HG03103 (cell line): ENCODE results near the gene FOXP3.

ENCODE experiments used
- ATAC-seq: cut with Tn5 transposase; IDR thresholded peaks from one replicate; pipeline ENCODE4 v1.9.1; 2021; ENCODE audit warnings: low read depth; ENCODE audit not compliant: unreplicated experiment

The FOXP3 gene

DNA sequence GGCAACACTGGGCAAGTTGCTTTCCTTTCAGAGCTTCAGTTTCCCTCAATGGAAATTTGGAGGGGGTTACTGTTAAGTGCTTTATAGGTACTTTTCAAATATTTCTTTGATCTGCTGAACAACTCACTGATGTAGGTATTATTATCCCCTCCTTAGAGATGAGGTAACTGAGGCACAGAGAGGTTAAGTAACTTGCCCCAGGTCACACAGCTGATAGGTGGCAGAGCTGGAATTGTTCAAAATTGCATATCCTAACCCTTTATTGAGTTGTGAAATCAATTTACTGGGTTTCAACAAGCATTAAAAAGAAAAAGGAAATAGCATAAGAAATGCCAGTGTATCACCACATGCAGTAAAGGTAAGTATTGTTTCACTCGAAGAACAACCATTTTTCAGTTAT is 11.7 kb upstream of the FOXP3 start:
- ATAC-seq, result no peak

DNA sequence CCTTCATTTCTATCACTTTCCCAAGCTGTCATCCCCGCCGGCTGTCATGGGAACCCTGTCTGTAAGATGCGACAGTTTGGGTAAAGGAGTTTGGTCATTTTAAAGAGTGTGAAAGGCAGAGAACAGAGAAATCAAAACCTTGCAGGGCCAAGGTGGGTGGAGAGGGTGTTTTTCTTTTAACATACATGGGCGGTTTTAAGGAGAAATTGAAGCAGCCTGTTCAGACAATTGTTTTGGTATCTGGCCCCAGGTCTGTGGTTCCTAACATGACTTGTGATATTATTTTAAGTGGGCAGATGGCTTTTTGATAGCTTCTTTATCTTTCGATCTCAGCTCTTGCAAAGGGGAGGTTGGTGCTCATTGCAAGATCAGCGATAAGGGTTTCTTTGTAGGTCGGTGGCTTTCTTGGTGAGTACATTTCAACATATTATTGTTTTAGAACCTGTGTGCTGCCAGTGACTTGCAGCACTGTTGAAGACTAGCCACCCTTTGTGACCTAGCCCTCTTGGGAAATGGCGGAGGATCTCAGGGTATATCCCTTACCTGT is 8.7 kb upstream of the FOXP3 start:
- ATAC-seq, result no peak

DNA sequence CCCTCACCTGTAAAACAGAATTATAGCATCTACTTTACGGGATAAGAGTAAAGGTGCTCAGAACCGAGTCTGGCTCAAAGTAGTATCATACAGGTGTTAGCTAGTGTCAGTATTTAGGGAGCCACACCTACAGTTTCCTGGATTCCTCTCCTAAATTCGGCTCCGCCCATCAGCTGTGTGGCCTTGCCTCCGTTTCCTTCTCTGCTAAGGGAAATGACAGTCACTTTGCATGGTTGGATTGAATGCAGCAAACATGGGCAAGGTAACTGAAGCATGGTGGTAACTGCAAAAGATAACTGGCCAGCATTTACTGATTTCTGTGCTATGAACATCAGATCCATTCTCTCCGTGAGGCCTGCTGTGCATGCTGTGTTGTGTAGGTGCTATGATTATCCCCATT is 7.9 kb upstream of the FOXP3 start:
- no peak for ATAC-seq

DNA sequence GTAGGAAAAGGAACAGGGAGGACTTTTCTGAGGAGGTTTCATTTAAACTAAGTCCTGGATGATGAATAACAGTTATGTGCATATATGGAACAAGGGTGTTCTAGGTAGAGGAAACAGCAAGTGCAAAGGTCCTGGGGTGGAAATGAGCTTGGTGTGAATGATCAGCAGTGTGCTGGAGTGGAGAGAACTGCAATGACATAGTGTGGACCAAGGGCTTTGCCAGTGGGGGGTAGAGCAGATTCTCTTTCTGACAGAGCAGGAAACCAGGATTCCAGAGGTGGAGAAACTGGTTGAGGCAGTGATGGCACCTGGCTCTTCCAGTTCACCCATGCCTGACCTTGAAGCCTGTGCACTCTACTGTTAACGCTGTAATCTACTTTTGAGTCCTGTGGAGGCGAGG is 6.8 kb upstream of the FOXP3 start:
- ATAC-seq, result no peak

DNA sequence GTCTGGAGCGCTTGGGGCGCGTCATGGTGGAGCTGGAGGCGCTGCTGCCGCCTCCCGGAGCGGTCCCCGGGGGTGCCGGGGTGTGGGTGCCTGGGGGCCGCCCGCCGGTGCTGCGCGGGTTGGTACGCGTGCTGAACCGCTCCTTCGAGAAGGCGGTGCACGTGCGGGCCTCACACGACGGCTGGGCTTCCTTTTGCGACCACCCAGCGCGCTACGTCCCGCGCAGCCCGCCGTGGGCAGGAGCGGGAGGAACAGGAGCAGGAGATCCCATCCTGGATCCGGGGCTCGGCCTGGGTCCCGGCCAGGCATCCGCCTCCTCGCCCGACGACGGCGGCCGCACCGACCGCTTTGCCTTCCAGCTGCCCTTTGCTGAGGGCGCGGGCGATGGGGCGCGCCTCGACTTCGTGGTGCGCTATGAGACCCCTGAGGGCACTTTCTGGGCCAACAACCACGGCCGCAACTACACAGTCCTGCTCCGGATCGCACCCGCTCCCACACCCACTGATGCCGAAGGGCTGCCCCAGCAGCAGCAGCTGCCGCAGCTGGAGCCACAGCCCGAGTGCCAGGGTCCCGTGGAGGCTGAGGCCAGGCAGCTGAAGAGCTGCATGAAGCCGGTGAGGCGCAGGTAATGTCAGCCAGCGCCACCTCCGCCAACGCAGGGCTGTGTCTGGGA is 5.9 kb upstream of the FOXP3 start:
- ATAC-seq, result no peak

DNA sequence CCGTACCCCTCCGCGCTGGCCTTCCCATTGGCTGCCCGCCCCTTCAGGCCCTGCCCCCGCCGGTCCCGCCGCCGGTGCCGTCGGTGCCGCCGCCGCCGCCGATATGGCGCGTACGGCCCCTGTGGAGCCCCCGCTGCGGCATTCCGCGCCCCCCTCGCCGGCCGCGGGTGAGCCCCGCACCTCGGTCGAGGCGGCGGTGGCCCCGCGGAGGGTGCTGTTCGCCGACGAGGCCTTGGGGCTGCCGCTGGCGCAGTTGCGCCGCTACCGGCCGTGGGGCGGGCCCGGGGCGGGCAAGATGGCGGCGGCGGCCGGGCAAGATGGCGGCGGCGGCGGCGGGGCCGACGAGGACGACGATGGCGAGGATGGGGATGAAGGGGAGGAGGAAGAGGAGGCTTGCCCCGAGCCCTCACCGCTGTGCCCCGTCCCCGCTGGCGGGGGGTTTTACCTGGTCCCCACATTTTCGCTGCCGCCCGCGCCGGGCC is 5.3 kb upstream of the FOXP3 start, which contains the start of gene PPP1R3F:
TSS of gene PPP1R3F (plus strand) at position 27 of the 482 bp plus-strand sequence. CDS start at position 104, 77 bp downstream.
- peak; percentile 15 for ATAC-seq

DNA sequence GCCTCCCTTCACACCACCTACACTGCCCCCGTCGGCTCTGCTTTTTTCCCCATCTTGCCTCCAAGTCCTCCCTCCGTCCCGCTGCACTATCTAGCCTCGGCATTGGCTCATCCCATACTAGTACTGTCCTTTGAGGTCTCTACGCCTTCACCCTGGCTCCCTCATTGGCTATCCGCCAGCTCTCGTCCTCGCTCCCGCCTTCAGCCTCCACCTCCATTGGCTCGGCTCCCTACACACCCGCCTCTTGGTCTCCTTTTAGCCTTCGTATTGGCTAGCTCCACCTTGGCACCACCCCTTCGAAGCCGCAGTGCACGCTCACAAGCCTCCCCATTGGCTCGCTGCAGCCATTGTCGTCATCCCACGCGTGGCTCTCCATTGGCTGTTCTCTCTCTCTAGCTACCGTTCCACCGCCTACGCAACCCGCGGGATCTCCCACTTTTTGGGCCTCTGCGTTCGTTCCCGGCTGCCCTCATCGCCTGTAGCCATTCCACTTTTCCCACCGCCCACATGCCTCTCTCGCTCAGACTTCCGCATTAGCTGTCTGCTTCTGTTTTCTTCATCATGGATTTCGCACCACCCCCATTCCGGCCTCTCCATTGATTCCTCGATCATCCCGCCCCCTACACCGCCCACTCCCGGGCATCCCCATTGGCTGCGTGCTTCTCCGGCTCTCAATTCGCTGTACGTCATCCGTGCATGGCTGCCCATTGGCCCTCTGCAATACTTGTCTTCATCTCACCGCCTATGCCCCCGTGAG is 4.7 kb upstream of the FOXP3 start:
- peak; percentile 81 for ATAC-seq

DNA sequence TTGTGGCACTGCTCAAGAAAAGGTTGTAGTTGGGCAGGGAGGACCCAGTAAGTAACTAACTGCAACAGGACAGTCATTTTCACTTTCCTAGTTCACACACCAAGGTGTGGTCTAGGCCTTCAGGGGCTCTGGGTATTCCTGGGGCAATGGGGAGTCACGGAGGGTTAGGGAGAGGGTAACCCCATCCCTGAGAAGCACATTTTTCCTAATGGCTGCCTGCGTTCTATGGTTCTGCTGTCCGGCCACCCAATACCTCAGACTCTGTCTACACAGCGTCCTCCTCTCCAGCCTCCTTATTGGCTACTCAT is 4.1 kb upstream of the FOXP3 start:
- no peak for ATAC-seq

DNA sequence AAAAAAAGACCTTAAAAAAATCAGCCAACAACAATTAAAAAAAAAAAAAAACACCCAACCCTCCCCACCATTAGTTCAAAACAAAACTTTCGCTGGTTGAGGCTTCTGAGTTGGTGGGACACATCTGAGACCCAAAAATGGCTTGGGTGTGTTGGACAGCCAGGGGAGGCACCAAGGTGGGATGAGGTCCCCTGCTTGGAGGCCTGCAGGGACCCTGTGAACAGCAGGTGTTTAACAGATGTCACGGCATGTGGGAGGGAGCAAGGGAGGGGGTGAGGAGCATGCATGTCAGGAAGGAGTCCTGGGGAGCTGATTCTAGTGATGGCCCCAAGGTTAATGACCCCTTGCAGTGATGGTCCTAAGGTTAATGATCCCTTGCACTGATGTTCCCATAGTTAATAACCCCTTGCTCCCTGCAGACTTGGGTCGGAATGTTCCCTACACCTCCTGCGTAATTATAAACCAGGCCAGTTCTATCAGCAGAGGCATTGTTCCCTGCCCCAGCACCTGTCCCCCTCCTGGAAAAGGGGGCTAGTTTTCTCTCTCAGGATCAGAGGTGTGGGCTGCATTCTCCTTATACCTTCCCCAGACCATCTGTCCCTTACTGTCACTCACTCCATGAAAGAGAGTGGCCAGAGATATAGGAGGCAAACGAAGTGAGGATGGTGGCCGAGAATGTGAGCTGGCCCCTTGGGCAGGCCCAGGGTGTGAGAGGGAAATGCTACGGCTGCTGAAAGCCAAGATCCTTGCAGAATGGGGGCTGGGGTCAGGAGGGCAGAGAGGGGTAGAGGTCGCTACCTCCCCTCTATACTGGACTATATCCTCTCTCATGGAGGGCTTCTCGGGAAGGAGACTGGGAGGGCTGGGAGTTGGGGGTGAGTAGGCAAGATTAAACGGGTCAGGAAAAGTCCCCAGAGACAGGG is 2.3 kb upstream of the FOXP3 start:
- no peak for ATAC-seq

DNA sequence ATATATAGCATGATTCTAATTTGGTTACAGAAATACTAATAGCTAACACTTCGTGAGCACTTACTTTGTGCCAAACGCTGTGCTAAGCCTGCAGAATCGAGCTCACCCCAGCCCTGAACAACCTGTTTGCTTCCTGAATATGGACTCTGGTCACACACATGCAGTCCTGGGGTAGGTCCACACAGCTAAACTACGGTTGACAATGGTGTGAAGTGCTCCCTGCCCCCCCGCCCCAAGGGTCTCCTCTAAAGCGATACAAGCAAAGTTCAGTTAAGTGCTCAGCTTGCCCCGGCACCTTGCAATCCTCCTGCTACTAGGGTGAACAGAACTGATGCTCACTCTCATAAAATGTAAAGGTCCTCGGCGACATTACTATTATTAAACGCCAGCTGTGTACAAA is 879 bp downstream of the FOXP3 start:
- no peak for ATAC-seq

DNA sequence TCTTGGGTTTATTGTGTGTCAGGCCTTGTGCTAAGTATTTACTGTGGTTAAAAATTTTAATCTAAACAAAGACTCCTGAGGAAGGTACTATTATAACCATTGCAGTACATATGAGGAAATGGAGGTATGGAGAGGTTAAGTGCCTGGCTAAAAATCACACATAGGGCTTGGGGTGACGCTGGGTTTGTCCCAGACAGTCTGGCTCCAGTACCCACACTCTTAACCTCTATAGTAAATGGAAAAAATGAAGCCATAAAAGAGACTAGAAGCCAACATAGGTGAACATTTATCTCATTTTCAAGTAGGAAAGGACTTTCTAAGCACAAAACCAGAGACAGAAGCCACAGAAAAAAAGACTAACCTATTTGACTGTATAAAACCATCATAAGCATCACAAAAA is 1.9 kb downstream of the FOXP3 start:
- no peak for ATAC-seq

DNA sequence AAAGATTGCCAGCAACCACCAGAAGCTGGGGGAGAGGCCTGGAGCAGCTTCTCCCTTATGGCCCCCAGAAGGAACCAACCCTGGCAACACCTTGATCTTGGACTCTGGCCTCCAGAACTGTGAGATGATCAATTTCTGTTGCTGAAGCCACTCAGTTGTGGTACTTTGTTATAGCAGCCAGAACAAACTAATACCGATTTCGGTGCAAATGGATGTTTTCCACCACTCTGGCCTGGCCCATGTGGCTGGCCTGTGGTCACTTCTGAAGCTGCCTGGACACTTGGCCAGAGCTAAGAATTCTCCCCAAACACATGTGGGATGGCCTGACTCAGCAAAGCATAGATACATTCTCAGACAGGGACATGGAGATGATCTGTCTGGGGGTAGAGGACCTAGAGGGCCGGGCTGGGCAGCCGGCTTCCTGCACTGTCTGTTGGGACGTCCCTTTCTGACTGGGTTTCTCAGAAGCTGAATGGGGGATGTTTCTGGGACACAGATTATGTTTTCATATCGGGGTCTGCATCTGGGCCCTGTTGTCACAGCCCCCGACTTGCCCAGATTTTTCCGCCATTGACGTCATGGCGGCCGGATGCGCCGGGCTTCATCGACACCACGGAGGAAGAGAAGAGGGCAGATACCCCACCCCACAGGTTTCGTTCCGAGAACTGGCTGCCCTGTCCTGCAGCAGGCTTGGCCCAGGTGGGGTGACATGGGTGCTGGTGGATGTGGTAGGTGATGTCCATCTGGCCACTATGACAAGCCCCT is 4.1 kb downstream of the FOXP3 start:
- no peak for ATAC-seq

DNA sequence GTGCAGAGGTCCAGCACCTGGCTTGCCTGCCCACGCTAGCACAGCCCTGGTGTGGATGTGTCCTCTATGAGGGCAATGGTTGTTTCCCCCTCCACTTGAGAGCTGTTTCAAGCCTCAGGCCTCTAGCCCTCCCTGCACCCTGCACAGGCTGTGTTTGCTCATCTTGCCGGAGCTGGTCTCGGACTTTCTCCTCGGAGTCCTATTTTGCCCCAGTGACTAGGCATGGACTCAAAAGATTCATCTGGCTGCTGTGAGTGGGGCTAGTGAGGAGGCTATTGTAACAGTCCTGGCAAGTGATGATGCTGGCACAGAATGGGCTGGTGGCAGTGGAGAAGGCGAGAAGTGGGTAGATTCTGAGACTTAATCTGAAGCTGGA is 5.8 kb downstream of the FOXP3 start:
- no peak for ATAC-seq

DNA sequence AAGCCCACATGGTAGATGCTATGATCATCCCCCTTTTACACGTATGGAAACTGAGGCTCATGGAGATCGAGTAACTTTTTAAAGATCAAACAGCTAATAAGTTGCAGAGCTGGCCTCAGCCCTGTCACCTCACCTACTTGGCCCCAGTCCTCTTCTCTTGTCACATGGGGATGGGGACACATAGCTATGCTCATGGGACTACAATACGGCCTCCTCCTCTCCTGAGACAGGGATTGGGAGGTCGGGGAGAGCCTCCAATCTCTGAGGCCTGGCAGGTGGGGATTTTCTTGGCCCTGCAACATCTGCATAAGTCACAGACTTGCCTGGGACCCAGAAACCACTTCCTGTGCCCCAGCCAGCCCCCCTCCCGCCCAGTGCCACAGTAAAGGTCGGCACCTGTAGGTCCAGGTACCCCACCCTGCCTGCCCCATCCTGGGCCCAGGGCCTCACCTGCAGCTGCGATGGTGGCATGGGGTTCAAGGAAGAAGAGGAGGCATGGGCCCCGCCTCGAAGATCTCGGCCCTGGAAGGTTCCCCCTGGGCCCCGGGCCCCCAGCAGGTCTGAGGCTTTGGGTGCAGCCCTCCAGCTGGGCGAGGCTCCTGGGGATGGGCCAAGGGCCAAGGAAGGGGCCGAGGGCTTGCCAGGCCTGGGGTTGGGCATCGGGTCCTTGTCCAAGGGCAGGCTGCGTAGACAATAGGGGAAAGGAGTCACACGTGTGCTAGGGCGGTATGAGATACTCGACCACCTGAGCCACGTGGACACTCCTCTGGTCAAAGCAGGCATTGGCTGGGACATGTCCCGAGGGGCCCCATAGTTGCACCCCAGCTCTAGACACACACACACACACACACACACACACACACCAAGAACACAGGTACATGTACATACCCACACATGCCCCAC is 6.4 kb downstream of the FOXP3 start:
- no peak for ATAC-seq

DNA sequence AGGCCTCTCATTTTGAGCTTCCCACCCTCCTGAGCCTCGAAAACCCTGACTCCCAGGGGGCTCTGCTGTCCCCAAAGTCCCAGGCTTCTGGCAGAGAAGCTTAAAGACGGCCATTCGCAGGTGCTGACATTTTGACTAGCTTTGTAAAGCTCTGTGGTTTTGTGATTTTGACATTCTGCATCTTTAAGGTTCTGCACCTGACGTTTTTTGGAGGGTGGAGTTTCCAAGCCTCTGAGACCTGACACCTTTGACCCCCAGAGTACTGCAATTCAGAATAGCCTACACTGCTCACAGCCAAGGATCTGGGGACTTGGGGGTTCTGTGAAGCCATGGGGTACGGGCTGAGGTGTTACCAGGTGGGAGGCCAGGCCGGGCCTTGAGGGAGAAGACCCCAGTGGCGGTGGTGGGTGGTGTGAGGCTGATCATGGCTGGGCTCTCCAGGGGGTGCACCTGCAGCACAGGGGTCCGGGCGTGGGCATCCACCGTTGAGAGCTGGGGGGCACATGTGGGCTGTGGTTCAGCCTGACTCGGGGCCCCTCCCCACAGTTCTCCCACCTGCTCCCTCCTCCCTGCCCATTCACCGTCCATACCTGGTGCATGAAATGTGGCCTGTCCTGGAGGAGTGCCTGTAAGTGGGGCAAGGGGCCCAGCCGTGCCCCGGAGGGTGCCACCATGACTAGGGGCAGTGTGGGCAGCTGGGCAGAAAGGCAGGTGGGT is 7.3 kb downstream of the FOXP3 start:
- no peak for ATAC-seq

DNA sequence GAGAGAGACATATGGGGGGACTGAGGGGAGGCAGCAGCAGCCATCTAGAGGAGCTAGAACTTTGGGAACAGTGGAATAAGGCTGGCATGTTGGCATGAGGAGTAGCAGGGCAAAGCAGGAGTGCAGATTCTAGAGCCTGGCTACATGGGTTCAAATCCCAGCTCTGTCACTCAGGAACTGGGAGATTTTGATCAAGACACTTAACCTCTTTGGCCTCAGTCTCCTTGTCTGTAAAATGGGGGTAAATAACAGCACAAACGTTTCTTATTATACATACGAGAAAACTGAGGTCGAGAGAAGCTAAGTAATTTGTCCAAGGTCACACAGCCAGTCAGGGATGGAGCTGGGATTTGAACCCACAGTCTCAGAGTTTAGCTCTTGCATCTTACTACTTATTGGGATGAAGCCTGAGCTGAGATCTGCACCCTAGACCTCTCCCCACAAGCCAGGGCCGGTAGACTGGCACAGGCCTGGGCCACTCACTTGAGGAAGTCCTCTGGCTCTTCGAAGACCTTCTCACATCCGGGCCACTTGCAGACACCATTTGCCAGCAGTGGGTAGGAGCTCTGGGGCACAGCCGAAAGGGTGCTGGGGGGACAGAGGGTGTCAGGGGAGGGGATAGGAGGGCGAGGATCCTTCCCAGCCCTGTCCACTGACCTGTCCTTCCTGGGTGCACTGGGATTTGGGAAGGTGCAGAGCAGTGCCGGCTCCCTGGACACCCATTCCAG is 8.1 kb downstream of the FOXP3 start:
- ATAC-seq, result no peak

DNA sequence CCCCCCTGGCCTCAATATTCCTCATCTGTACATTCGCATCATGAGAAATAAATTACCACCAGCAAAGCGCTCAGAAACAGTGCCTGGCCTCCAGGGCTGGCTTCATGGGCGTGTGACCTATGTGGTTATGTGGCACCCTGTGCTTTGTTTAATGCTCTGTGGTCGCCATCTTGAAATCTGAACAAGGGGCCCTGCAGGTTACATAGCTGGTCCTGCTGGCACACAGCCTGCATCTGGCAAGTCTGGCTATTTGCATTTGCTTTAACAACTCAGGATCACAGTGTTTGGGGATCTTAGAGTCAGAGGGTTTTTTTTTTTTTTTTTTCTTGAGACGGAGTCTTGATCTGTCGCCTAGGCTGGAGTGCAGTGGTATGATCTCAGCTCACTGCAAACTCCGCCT is 9.9 kb downstream of the FOXP3 start:
- no peak for ATAC-seq

DNA sequence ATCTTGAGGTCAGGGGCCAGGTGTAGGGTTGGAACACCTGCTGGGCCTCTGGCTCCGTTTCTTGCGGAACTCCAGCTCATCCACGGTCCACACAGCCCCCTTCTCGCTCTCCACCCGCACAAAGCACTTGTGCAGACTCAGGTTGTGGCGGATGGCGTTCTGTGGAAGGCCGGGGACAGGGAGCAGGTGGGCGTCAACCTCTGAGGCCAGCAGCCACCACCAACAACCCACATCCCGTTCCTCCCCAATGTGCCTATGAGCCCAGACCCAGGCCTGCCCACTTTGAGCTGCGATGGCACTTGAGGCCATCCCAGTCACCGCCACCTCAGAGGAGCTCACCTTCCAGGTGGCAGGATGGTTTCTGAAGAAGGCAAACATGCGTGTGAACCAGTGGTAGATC is 13.2 kb downstream of the FOXP3 start:
- ATAC-seq, result no peak
